SW 1271 (cell line): ENCODE measurements around the gene GGCT.

ENCODE experiments used
- DNase-seq, 2 experiments: peaks; one replicate each; lab custom pipeline; 2025; lab: John Stamatoyannopoulos, UW

Gene GGCT

GRCh38 chr7:30478349-30479201 lies 26.1 kb downstream of the GGCT start, which contains the start of gene NOD1:
Gene NOD1, minus strand, starts transcription at chr7:30478784. Its CDS starts 21,863 bp downstream, at chr7:30456921.
- peak; percentile 37 to 57 for DNase-seq

GRCh38 chr7:30476459-30477145 lies 28.0 kb downstream of the GGCT start:
- no peak for DNase-seq

- DNase-seq, result no peak
Measured at GRCh38 chr7:30475580-30475979, 29.0 kb downstream of the GGCT start.

DNA sequence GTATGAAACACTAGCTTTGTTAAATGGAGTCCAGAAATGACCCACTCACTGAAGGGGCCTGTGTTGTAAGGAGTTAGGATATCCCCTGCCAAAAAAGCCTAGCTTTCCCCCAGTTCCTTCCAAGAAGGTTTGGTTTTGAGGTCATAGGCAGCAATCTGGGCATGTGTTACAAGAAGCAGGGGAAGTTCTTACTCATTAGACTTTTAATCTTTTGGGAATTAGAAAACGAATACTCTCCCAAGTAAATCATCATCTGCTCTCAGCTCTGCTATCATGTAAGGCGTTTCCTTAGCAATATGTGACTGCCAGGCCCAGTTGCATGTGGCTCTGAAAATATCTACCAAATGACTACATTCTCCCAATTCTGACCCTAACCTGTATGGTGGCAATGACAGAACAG lies 29.7 kb downstream of the GGCT start:
- no peak for DNase-seq

DNA sequence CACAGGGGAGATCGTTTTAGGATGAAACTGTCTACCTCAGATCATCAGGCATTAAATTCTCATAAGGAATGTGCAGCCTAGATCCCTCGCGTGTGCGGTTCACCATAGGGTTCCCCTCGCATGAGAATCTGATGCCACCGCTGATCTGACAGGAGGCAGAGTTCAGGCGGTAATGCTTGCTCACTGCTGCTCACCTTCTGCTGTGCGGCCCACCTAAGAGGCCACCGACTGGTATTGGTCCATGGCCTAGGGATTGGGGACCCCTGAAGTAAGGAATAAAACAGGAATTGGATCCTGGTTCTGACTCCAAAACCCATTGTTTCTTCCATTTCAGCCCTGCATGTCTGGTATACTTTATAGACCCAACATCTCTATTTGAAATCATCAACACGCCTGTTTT lies 30.1 kb downstream of the GGCT start:
- no peak for DNase-seq

DNA sequence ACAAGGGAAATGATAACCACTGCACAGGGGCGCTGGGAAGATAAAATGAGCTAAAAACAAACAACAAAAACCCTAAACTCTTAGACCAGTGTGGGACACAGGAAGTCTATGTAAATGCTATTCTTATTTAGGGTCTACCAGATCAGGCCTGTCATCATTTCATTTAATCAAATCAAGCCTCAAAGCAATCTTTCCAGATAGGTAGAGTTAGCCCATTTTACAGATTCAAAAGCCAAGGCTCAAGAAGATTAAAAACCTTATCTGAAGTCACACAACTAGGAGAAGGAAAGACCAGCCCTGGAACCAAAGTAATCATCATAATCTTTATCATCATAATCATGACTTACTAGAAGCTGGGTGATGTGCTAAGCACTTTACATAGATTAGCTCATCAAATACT lies 30.7 kb downstream of the GGCT start:
- no peak for DNase-seq

DNA sequence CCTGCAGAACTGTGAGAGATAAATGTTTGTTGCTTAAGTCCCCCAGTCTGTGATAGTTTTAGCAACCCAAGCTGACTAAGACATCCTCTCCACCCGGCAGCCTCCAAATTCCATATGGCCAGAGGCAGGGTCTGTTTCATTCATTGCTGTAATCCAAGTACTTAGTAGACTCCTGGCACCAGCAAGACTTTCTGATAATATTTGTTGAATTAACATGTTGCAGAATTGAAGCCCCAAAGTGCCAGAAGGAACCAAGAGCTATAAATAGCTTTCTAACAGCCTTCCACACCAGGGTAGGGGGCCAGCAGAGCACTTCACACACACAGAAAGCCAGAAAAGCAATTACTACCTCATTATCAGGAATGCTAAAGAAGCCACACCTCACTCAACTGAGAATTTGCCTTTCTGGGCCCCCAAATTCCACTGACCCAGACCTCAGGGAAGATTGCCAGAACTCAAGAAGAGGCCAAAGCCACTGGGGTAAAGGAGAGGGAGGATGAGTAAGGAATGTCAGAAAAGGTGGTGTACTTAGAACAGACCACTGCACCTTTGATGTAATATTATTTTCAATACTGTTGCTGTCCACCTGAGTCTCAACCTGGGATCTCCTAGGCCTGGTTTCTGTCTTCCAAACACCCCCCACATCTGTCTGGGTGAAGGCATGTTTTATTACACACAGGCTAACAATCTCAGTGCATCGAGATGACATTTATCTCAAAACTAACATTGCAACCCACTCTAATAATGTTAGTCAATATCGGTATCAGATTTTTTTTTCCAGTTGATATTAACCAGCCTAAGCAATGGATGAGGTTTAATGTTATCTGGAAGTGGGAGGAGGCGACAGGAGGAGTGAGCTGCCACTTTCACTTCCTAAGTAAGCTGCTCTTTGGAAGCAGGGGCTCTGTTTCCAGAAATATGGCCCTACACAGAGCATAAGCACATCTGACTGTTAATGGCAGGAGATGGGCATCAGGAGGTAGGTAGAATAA lies 31.5 kb downstream of the GGCT start:
- no peak for DNase-seq

DNA sequence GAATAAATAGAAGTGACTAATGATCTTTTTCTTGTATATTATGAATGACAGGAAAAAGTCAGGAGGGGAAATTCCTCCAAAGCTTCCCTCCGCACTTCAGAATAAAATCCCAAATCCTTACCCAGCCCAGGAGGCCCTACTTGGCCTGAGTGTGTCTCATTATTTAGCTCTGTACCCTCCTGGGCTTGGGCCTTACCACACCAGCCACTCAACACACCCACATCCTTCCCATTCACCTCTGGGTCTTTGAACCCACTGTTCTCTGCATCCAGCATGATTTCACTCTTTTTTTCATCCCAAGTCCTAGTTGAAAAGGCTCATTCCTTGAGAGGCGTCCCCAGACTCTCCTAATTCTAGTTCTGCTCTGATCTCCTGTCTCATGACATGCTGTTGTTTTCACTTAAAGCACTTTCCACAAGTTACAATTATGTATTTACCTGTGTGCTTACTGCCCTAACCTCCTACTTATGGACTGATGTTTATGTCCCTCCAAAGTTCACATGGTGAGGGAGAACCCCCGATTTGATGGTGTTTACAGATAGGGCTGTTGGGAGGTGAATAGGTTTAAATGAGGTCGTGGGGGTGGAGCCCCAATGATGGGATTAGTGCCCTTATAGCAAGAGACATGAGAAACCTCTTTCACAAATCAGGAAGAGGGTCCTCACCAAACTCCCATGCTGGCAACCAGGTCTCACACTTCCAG lies 32.4 kb downstream of the GGCT start:
- DNase-seq, result no peak

DNA sequence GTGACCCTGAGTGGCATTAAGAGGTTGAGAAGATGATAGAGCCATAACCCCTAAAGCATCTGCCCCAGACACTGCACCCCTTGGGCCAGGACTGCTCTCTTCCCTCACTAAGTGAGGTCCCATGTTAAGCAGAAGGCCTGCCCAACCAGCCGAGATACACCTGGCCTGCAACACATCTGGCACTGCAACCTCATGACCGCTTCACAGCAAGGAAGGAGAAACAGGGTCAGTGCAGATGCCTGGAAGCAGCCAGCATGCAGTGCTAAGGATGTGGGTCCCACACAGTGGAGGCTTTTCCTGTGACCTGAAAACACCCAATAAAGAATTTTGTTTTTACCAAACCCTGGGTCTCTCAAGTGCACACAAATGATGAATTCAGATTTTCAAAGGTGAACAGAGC lies 33.4 kb downstream of the GGCT start:
- no peak for DNase-seq

- no peak for DNase-seq
Measured at GRCh38 chr7:30470771-30471170, 33.9 kb downstream of the GGCT start.

GRCh38 chr7:30470163-30470770 lies 34.4 kb downstream of the GGCT start:
- no peak for DNase-seq

GRCh38 chr7:30469303-30469702 lies 35.3 kb downstream of the GGCT start:
- DNase-seq, result peak in 1 of 2 experiments; percentile 39

- DNase-seq, result no peak
Measured at GRCh38 chr7:30468791-30469190, 35.8 kb downstream of the GGCT start.

DNA sequence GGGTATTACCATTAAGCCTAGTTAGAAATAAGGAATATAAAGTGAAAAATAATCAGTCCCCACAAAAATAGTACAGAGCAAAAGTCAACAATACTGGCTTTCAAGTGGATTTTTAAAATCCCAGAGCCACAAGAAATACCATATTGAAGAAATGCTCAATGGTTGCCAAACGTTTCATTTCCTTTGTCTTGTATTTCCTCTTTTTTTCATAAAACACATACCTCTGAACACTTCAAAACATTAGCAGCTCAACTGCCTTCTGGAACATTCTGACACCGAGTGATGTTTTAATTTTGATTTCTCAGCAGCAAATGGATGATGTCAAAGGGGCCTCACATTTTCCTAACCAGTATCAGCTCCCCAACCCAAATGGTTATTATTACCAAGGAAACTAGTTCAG lies 36.6 kb downstream of the GGCT start:
- DNase-seq, result no peak

GRCh38 chr7:30467271-30467670 lies 37.4 kb downstream of the GGCT start:
- DNase-seq, result no peak

GRCh38 chr7:30466266-30466665 lies 38.4 kb downstream of the GGCT start:
- DNase-seq, result no peak

DNA sequence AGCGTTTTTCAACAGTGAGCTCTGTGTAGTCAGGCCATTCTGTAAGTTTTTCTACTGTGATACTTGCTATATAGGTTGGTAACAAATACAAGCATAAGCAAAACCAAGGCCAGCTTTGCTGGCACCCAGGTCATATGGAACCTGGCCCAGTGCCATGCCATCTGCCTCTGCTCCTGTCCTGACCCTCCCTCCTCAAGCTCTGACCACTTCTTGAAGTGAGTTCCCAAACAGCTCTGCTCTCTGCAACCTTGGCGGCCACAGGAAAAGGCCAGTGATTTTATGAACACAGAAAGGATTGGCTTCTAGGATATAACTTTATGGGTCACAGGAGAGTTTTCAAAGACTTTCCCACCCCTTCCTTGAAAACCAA lies 38.8 kb downstream of the GGCT start:
- no peak for DNase-seq

DNA sequence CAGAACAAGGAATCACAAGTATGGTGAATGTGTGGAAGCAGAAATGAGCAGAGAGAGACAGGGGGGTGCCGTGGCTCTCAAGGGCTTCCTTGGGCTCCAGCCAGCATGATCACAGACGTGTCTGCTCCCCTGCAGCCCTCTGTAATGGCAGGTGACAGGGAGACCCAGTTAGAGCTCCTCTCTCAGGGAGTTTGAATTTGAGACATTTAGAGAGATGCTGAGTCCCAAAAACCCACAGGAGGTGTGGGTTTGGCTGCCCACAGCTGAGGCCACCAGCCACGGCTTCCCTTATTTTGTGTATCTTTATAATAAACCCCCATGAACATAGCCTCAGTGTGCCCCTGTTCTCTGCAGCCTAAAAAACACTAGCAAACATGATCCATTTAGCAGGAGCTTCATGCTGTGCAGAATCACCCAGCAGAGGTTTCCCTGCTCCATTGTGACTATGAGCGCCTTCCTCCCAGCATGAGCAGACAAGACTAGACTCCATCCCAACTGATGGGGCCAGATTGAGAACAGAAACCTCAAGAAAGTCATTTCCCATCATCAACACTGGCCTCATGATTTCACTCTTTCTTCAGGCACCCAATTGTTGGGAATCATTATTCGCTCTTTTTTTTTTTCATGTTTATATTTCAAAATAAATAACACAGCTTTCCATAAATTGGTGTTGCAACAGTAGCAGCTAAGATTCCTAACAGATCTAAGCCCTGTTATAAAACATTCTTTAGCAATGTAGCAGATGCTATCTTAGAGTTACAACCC lies 39.4 kb downstream of the GGCT start:
- DNase-seq, result no peak

DNA sequence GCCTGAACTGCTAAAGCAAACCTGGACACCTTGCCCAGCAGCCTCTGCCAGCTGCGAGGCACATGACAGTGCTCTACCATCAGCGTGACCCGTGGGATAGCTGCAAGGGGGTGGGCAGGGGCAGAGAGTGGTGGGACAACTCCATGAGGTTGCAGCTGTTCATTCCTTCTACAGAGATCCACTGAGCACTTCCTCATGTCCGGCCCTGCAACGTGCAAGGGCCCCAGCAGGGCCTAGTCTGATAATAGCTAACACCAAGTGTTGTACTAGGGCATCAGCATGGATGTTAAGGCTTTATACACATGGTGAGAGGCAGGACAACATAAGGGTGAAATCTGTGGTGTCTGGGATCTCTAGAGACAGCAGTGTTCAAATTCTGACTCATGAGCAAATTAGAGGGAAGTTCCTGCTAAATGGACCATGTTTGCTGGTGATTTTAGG lies 40.4 kb downstream of the GGCT start:
- DNase-seq, result no peak

DNA sequence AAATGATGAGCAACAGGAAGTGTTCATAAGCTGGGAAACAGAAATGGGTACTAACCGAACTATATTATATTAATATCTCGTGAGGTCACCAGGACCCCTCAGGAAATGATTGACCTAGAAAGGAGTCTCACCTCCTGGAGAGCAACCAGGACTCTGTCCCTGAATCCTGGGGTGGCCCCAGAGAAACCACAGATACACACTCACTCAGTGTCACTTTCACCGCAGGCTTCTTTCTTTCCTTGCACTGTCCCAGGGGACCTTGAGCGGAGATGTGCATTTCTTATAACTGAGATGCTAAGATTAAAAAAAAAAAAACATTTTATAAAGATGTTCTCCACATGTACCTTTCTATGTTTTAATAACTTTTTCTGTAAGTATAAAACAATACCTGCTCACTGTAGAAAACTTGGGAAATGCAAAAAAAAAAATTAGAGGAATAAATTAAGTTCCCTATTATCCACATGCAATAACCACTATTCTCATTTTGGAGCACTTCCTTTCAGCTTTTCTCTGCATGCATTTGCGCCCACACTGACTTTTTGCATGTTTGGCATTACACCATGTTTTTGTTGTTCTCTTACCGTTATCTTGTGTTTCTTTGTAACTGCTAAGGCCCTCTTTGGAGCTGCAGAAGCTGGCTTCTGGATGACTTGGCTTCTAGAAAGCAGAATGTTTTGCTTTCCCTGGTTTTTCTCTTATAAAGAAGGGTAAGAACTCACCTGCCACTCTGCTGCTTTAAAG lies 41.1 kb downstream of the GGCT start:
- no peak for DNase-seq
